ENCODE measurements around the gene CITED4. TPM values are rescaled to one million over a fixed set of nuclear protein-coding genes. Genes with fewer than 3 reads are reported as not detected.

Gene CITED4
- total RNA-seq, 2 donors from 2014 or later, result 9.0 to 9.5 TPM

DNA sequence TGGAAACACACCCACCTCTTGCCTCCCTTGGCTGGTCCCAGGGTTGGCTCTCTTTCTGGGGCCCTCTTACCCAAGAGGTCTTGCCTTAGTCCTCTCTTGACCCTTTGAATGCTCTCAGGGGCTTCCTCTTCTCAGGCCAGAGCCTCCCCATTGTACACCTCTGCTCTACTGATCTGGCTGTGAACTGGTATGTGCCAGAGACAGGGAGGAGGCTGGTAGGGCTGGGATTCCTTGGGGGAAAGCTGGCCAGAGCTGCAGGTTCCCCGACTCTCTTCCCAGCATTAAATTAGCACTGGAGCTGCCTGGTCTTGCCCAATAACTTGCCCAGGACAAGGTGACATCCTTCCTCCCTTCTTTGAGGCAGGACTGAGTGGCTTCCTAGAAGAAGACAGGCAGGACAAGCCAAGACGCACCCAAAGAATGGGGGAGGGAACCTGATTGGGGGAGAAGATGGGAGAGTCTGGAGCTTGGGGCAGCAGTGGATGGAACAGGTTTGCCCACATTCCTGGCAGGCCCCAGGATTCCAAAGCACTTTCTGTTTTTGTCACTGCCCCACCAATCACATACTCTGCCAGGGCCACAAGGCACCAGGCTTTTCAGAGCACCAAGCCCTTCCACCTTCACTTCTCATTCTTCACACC is 37.2 kb upstream of the CITED4 start:
- Mint-ChIP-seq H3K4me1 (no peaks in the 10 kb centered on the region), H3K4me3 (no peak overlapping the region), H3K27me3 (ENCODE audit: insufficient read depth) (no peaks in the 10 kb centered on the region), H3K9me3 (peaks cover 13% of the 10 kb centered on the region), H3K27ac (no peak overlapping the region), H3K36me3 (ENCODE audit: low read depth) (peaks cover 2% of the 10 kb centered on the region)
- Histone ChIP-seq H3K4me1 (ENCODE audit: control insufficient read depth, insufficient read depth, low read length) (no peaks in the 10 kb centered on the region), H3K27ac (ENCODE audit: low read depth, low read length) (no peak overlapping the region), H3K4me3 (ENCODE audit: low read length) (no peak overlapping the region), H3K9ac (ENCODE audit: extremely low read depth, low read length, poor library complexity, severe bottlenecking) (no peak overlapping the region), H3K36me3 (ENCODE audit: control insufficient read depth, insufficient read depth, low read length) (no peaks in the 10 kb centered on the region), H3K27me3 (ENCODE audit: control insufficient read depth, insufficient read depth, low read length, poor library complexity, severe bottlenecking) (no peaks in the 10 kb centered on the region), H3K9me3 (ENCODE audit: control insufficient read depth, low read length) (peaks cover 14% of the 10 kb centered on the region)
- peak; percentile 80 for DNase-seq
- 82 to 86% methylated on average over 2 of the region's 2 CpGs for WGBS, 2 experiments (ENCODE audit: insufficient coverage in 1 of 2, insufficient read length in 1 of 2)
- no peak for TF ChIP-seq CTCF (conservative IDR thresholded peaks at IDR 0.05)

DNA sequence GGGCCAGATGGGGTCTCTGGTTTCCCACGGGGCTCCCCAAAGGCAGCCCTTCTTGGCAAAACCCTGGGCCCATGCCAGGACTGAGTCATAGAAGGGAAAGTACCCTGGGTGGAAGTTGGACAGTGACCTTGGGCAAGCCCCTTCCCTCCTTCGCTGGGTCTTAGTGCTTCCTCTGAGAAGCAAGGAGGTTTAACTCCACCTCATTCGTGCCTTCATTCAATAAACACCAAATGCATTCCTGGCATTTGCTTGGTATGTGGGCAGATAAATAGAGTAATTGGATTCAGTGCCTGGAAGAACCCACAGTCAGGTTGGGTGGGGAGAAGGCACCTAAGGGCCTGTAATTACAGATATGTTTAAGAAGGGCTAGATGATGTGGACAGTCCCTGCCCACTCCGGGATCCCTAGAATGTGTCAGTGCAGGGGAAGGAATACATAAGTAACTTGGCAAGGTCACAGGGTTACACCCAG is 36.3 kb upstream of the CITED4 start:
- no peak for TF ChIP-seq CTCF (conservative IDR thresholded peaks at IDR 0.05)
- H3K4me1 ChIP-seq (ENCODE audit: control insufficient read depth, insufficient read depth, low read length), result no peaks in the 10 kb centered on the region
- Mint-ChIP-seq H3K4me3 (no peak overlapping the region), H3K9me3 (peaks cover 22% of the 10 kb centered on the region), H3K27me3 (ENCODE audit: insufficient read depth) (no peaks in the 10 kb centered on the region), H3K27ac (no peak overlapping the region), H3K4me1 (no peaks in the 10 kb centered on the region), H3K36me3 (ENCODE audit: low read depth) (peaks cover 5% of the 10 kb centered on the region)
- H3K27me3 ChIP-seq (ENCODE audit: control insufficient read depth, insufficient read depth, low read length, poor library complexity, severe bottlenecking), result no peaks in the 10 kb centered on the region
- H3K27ac ChIP-seq (ENCODE audit: low read depth, low read length), result no peak overlapping the region
- no peaks in the 10 kb centered on the region for H3K36me3 ChIP-seq (ENCODE audit: control insufficient read depth, insufficient read depth, low read length)
- no peak overlapping the region for H3K4me3 ChIP-seq (ENCODE audit: low read length)
- WGBS, 2 experiments (ENCODE audit: insufficient coverage in 1 of 2, insufficient read length in 1 of 2), result 84 to 92% methylated on average over 2 to 4 of the region's 4 CpGs
- no peak overlapping the region for H3K9ac ChIP-seq (ENCODE audit: extremely low read depth, low read length, poor library complexity, severe bottlenecking)
- no peak for DNase-seq
- H3K9me3 ChIP-seq (ENCODE audit: control insufficient read depth, low read length), result peaks cover 22% of the 10 kb centered on the region

DNA sequence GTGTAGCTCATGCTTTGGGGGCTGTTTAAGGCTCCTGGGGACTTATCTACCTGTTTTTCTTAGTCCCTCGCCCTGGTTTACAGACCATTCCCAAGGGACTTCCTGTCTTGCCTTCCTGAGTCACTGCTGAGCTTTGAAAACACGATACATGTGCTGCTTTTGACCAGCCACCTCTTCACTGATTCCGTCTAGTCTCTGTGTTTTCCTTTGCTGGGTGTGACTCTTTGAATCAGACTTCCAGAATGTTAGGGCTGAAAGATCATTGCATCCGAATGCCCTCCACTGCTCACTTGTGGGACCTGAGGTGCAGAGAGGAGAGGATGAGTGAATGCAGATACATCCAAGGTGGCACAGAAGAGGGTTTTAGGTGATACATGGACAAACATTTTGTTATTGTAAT is 35.4 kb upstream of the CITED4 start:
- TF ChIP-seq CTCF (conservative IDR thresholded peaks at IDR 0.05), result no peak
- Mint-ChIP-seq H3K9me3 (peaks cover 28% of the 10 kb centered on the region), H3K4me1 (no peaks in the 10 kb centered on the region), H3K27me3 (ENCODE audit: insufficient read depth) (no peaks in the 10 kb centered on the region), H3K4me3 (no peak overlapping the region), H3K36me3 (ENCODE audit: low read depth) (peaks cover 5% of the 10 kb centered on the region), H3K27ac (no peak overlapping the region)
- Histone ChIP-seq H3K4me1 (ENCODE audit: control insufficient read depth, insufficient read depth, low read length) (no peaks in the 10 kb centered on the region), H3K9ac (ENCODE audit: extremely low read depth, low read length, poor library complexity, severe bottlenecking) (no peak overlapping the region), H3K27ac (ENCODE audit: low read depth, low read length) (no peak overlapping the region), H3K4me3 (ENCODE audit: low read length) (no peak overlapping the region), H3K27me3 (ENCODE audit: control insufficient read depth, insufficient read depth, low read length, poor library complexity, severe bottlenecking) (no peaks in the 10 kb centered on the region), H3K36me3 (ENCODE audit: control insufficient read depth, insufficient read depth, low read length) (no peaks in the 10 kb centered on the region), H3K9me3 (ENCODE audit: control insufficient read depth, low read length) (peaks cover 25% of the 10 kb centered on the region)
- 89 to 99% methylated on average over 4 of the region's 4 CpGs for WGBS, 2 experiments (ENCODE audit: insufficient coverage in 1 of 2, insufficient read length in 1 of 2)
- no peak for DNase-seq

Data from endodermal cell (in vitro differentiated cells).